Hippocampal formation (tissue), 2 donors: Measurements from ENCODE around the gene ANKRD12.
"Not testable (repeated sequence)": the region's sequence is repeated elsewhere in the genome, so short reads cannot be mapped to it uniquely, and the experiment has no call there.

Source experiments
- DNase-seq, 2 donors: peaks; one replicate each; lab custom pipeline; 2025; lab: John Stamatoyannopoulos, UW

The ANKRD12 gene

GRCh38 chr18:9136315-9137155, at the start of gene ANKRD12:
Gene ANKRD12 (plus strand): TSS chr18:9136781. CDS start chr18:9182433, 45,652 bp downstream.
- peak; percentile 95 to 96 for DNase-seq

GRCh38 chr18:9087144-9087543, 49.4 kb upstream of the ANKRD12 start:
- DNase-seq, result no peak

- DNase-seq, result no peak
These were observed 48.3 kb upstream of the ANKRD12 start for GRCh38 chr18:9088252-9088651.

DNA sequence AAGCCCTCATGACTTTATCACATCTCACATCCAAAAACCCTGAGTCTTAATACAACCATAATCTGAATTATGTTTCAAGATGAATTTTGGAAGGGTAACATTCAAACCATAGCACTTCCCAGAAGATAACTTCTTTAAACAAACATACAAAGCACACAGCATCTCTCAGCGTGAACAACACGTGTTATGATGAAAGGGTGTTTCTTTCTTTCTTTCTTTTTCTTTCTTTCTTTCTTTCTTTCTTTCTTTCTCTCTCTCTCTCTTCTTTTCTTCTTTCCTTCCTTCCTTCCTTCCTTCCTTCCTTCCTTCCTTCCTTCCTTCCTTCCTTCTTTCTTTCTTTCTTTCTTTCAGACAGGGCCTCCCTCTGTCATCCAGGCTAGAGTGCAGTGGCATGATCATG, 47.9 kb upstream of the ANKRD12 start:
- not testable (repeated sequence) for DNase-seq

GRCh38 chr18:9090578-9090977, 46.0 kb upstream of the ANKRD12 start:
- DNase-seq, result no peak

DNA sequence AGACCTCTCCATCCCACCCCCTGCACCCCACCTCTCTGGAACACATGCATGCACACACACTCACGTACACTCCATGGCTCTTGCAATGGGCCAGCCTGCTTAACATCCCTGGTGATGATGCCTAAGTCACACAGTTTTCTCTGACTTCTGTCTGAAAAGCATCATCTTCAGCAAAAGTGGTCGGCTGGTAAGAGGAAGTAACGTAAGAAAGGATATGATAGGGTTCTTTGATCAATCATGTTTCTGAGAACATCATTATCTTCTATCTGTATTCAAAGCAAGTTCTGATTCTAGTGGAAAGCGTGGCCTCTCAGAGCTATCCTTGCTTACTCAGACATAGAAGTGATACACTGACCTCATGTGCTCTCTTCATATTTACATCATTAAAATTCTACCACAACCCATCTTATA, 45.5 kb upstream of the ANKRD12 start:
- no peak for DNase-seq

GRCh38 chr18:9092665-9093064, 43.9 kb upstream of the ANKRD12 start:
- no peak for DNase-seq

- not testable (repeated sequence) for DNase-seq
These were observed 43.5 kb upstream of the ANKRD12 start for GRCh38 chr18:9093109-9093508.

- no peak for DNase-seq
These were observed 42.0 kb upstream of the ANKRD12 start for GRCh38 chr18:9094307-9095226.

DNA sequence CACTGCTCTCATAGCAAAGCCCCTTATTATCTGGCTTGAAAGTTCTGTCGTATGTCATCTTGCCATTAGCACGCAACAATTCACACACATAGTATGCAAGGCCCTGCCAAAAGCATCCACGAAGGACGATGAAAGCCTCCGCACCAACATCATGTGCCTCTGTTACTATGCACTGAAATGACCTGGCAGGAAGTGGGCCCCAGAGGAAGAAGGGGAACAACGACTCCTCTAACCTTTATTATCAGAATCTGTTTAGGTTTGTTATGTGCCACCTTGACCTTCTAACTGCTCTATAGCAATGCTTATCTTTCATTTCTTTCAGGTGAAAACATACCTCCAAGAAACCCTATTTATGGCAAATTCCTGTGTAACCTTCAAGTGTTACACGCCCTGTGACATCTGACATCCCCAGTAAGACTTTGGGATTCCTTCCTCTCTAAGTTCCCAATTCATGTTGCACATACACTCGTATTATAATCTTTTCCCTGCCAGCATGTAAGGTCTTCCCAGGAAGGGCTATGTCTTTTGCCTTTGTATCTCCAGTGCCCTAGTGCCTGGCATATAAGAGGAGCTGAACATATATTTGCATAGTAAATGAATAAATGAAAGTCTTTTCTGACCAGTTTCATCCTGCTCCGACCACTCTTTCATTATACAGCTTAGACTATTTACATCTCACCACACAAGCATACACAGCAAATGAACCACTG, 41.1 kb upstream of the ANKRD12 start:
- DNase-seq, result no peak

GRCh38 chr18:9096007-9096371, 40.6 kb upstream of the ANKRD12 start:
- DNase-seq, result no peak

DNA sequence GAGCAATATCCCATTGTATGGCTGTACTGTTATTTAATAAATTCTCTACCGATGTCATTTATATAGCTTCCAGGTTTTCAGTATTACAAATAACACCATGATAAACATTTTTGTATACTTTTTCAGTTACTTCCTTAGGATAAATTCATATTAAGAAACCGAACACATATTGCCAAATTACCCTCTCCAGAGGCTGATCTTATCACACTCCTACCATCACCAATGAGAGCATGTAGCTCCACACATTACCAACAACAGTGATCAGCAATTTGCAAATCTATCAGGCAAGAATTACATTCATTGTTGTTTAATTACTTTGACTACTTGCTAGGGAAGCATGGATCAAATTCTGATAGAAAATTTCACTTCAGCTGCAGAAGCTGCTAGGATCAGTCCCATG, 39.9 kb upstream of the ANKRD12 start:
- no peak for DNase-seq

GRCh38 chr18:9097349-9097748, 39.2 kb upstream of the ANKRD12 start:
- no peak for DNase-seq

- DNase-seq, result no peak
These were observed 35.8 kb upstream of the ANKRD12 start for GRCh38 chr18:9100796-9101195.

DNA sequence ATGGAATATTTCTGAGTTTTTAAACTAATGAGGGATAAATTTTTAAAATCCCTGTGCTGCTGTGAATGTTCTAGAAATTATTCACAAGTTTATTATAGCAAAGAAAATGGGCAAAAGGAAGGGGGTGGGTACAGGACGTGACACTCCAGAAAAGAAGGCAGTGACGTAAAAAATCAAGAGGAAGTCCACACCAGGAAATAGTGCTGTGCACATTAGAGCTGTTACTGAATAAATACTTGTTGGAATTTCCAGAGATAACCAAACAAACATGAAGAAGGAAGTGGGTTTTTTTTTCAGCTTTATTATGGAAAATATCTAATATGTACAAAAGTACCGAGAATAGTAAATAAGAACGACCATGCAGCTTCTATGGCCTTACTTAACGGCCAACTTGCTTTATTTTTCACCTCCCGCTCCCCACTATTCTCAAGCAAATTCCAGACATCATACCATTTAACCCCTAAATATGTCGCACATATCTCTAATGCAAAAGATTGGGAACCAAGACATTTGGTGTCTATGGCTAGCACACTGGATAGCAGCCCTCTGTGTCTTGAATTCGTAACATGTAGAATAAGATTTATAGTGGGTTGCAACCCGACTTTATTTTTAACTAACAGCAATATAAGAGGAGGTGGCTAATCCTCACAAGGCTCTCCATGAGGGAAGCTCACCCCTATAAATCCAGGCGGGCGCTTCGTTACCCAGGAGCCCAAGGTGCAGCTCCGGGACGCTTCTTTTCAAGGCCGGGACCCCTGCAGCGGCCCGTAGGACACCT, 34.7 kb upstream of the ANKRD12 start:
- peak in 1 of 2 donors; percentile 47 for DNase-seq

DNA sequence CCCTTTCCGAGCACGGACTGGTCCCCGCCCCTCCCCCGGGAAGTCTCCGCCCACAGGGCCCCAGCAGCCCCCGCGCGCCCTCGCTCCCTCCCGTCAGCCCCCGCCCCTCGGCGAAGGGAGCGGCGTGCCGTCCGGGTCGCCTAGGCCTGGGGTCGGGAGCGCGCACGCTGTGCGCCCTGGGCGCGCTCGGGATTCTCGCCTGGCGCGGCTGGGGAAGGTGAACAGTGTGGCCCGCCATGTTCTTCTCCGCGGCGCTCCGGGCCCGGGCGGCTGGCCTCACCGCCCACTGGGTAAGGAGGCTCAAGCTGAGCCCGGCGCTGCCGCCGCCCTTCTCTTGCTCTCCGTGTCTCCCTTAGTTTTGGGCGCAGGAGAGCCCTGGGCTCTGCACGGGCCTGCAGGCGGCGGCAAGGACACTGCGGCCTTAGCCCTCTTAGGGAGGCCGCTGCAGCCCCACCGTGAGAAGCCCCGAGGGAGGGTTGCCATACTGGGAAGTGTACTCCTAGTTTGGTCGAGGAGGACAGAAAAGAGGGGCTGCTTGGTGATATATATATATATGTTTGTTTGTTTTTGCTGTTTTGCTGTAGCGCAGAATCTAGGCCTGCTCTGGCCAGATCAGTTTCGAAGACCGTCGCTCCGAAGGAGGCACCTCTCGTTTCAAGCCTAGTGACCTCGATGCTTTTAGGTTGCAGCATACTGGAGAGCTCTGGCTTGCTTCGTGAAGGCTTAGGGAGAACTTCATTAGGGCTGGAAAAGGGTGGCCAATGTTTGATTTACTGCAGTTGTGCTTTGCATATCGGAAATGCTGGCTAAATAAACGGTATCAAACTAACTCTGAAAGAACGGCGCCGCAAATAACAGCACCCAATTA, 33.8 kb upstream of the ANKRD12 start, which contains the start of gene NDUFV2:
NDUFV2 (plus strand) TSS at position 192 of the 868 bp plus-strand sequence; CDS start at position 237, 45 bp downstream.
- peak; percentile 95 to 96 for DNase-seq

GRCh38 chr18:9103376-9103873, 33.2 kb upstream of the ANKRD12 start:
- peak in 1 of 2 donors; percentile 26 for DNase-seq

- no peak for DNase-seq
These were observed 32.2 kb upstream of the ANKRD12 start for GRCh38 chr18:9104244-9104901.

- no peak for DNase-seq
These were observed 31.2 kb upstream of the ANKRD12 start for GRCh38 chr18:9105420-9105819.
